H7 (cell line): ENCODE results near the gene UBA6. TPM values are rescaled to one million over a fixed set of nuclear protein-coding genes. Genes with fewer than 3 reads are reported as not detected.
"Not testable (repeated sequence)": the region's sequence is repeated elsewhere in the genome, so short reads cannot be mapped to it uniquely, and the experiment has no call there.

Source experiments
- DNase-seq: peaks from one replicate; pipeline ENCODE4 v3.0.0; 2012
- H3K27me3 ChIP-seq: 2 replicates; pipeline ENCODE4 v1.6.0; 2011; ENCODE audit warnings: mild to moderate bottlenecking, low read length; ENCODE audit not compliant: control insufficient read depth, insufficient read depth
- H3K36me3 ChIP-seq: replicated peaks from 2 replicates; pipeline ENCODE4 v1.5.1; 2011; ENCODE audit warnings: low read length; ENCODE audit not compliant: control insufficient read depth, insufficient read depth
- H3K4me3 ChIP-seq: 2 replicates; pipeline ENCODE4 v1.5.1; 2011; ENCODE audit warnings: low read depth, mild to moderate bottlenecking, control low read depth, low read length, moderate library complexity; ENCODE audit not compliant: insufficient read depth
- total RNA-seq: library from RNA; depleted of rRNA; stranded (reverse); fragments of >200 nt; shearing (Covaris generic); gene quantifications from 2 replicates; pipeline ENCODE4 v1.2.3, GENCODE V29; 2014

Gene UBA6
- total RNA-seq, 1 experiment from 2014 or later, result 37.6 TPM

DNA sequence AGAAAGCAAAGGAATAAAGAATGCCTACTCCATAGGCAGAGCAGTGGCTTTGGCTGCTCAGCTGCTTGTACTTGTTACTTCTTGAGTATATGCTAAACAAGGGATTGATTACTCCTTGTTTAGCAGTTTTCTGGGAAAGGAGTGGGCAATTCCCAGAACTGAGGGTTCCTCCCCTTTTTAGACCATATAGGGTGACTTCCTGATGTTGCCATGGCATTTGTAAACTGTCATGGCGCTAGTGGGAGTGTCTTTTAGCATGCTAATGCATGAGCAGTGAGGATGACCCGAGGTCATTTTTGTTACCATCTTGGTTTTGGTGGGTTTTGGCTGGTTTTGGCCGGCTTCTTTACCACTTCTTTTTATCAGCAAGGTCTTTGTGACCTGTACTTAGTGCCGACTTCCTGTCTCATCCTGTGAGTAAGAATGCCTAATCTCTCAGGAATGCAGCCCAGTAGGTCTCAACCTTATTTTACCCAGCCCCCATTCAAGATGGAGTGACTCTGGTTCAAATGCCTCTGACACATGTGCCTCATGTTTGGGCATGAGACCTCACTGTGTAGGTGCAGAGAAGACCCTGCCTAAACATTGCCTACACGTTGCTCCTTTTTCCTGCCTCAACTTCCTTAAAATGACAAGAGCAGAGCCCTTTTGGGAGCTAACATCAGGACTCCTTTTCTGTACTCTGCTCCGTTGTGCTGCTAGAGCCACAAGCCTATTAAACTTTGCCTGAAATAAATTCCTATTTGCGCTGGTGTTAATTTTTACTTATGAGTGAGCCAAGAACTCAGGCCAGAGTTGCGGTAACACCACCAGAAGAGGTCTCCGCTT is 21.0 kb upstream of the UBA6 start:
- Histone ChIP-seq H3K27me3 (no peaks in the 10 kb centered on the region), H3K4me3 (no peak overlapping the region), H3K36me3 (no peaks in the 10 kb centered on the region)
- DNase-seq, result no peak

DNA sequence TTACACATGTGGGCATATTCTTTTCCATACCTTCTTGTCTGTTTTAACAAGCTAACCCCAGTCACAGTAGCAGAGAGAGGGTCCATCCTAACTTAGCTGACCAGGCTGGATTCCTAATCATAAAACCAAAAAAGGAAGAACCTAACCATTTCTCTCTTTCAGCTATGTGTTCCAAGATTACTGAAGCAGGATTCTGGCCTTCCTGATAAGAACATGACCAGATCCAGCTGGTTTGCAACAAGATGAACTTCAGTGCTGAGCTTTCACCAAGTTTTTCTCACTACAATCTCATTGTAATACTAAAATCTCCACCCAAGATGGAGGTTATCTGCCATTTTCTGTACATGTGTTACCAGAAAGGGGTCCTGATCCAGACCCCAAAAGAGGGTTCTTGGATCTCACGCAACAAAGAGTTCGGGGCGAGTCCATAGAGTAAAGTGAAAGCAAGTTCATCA is 20.4 kb upstream of the UBA6 start:
- no peak for DNase-seq
- Histone ChIP-seq H3K36me3 (no peaks in the 10 kb centered on the region), H3K4me3 (no peak overlapping the region), H3K27me3 (no peaks in the 10 kb centered on the region)

DNA sequence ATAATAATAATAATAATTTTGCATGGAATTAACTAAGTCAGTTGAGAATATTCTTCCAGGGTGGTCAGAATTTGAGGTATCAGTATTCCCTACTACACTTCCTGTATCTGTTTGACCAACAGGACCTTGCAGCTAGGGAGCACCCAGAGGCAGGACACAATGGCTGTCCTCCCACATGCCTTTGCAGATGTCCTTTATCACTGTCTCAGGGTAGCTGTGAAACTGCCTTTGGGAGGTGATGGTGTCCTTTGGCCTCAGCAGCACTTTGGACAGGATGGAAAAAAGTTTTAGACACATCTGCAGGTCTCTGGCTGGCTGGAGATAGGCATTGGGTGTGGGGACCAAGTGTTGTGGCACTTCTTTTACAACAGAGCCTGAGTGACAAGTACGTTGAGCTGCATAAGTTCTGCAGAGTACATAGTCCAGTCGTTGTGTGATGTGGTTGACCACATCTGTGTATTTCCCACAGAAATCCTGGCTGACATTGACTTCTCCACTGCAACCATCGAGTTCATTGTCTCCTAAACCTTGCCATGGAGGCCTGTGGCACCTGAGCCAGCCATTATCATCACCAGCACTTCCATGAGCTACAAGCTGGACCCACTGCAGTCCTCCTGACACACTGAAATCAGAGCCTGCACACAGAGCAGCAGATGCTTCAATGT is 19.1 kb upstream of the UBA6 start:
- Histone ChIP-seq H3K4me3 (no peak overlapping the region), H3K27me3 (no peaks in the 10 kb centered on the region), H3K36me3 (no peaks in the 10 kb centered on the region)
- DNase-seq, result no peak

DNA sequence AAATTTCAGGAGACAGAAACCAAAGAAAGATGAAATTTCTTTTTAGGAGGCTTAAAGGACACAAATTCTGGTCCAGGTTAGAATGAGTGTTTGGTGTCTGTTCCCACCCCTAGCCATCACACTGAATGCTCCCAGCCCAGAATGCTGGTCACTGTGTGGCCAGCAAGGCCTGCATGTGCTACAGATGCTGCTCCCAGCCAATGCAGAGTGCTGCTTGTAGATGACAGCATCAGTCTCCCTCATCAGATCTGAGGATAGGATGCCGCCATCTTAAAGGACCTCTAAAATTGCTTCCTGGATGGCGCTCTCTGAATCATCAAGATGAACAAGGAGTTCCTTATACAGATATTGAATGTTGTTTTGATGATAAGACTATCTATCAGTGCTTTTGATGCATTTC is 17.9 kb upstream of the UBA6 start:
- H3K27me3 ChIP-seq, result no peaks in the 10 kb centered on the region
- no peaks in the 10 kb centered on the region for H3K36me3 ChIP-seq
- H3K4me3 ChIP-seq, result no peak overlapping the region
- no peak for DNase-seq

DNA sequence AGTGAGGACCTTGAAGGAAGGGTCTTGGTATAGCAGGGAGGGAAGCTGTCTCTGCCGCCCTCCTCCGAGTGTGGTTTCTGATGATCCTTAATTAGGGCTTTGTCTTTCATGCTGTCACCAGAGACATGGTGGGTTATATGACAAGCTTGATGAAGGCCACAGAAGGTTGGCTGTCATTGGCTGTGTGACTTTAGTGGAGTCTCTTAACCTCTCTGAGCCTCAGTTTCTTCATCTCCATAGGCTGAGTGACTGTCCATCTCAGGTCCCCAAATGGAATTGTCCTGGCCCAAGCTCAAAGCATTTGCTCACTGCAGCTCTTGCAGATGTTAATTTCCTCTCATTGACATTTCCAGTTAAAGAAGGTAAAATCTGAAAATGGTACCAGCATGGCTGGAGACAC is 16.6 kb upstream of the UBA6 start:
- no peak for DNase-seq
- no peaks in the 10 kb centered on the region for H3K27me3 ChIP-seq

DNA sequence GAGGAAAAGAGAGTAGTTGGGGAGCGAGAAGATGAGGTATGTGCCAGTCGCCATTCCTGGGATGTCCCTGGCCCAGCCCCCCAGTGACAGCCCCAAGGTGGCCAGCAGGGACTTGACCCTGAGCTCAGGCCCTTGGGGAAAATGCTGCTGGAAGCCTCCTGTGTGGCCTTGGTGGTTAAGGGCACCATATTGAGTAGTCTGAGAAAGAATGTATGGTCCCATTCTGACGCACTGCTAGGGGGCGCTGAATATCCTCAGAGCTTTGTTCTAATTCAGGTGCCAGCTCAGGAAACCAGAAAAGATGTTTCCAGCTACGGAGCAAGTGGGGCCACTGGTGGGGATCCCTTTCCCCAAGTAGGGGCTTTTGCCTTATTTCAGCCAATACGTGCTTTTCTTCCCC is 14.0 kb upstream of the UBA6 start:
- H3K36me3 ChIP-seq, result no peaks in the 10 kb centered on the region
- DNase-seq, result no peak

More for the DNA sequence above, 16.6 kb upstream of the UBA6 start:
- Histone ChIP-seq H3K36me3 (no peaks in the 10 kb centered on the region), H3K4me3 (no peak overlapping the region)

DNA sequence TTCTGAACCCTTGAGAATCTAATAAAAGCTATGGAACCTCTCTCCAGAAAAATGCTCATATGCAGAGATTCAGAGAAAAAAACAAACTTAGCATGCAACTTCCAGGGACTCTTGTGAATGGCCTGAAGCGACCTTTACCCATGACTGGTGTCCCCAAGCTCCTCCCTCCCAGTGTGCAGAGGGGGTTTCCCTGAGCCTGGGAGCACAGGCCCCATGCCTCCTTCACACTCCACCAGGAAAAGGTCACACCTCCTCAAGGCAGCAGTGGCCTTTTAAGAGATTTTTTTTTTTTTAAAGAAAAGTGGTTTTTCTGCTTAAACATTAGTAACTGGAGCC is 13.3 kb upstream of the UBA6 start:
- Histone ChIP-seq H3K4me3 (no peak overlapping the region), H3K27me3 (no peaks in the 10 kb centered on the region), H3K36me3 (no peaks in the 10 kb centered on the region)
- DNase-seq, result no peak

More for the DNA sequence above, 14.0 kb upstream of the UBA6 start:
- Histone ChIP-seq H3K27me3 (no peaks in the 10 kb centered on the region), H3K4me3 (no peak overlapping the region)

DNA sequence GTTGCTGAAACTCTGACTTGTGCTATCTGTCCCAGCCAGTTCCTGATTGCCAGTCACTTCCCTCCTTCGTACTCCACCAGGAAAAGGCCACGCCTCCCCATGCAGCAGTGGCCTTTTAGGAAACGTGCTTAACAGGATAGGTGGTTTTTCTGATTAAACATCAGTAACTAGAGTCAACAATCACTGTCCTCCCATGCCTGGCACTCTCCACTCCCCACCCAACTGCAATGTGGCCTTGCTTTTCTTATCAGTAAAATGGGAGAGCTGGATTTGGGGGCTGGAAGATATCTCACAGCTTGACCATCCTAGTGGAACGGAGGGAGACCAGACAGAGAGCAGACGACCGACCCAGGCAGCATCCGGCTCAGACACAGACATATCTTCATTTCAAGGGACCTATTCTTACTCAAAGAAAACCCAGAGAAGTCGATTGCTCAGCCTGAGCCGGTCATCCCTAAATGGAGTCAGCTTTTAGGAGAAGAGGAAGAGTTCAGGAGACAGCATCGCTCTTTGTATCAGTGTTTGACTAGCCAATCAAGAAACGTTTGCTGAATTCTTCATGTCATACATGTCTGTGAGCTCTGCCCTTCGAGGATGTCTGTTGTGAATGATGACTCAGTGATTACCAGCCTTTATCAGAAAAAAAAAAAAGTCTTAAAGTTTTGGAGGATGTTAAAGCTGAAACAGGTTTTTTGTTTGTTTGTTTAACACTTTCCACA is 12.7 kb upstream of the UBA6 start:
- no peak overlapping the region for H3K4me3 ChIP-seq
- DNase-seq, result no peak
- H3K27me3 ChIP-seq, result no peaks in the 10 kb centered on the region
- H3K36me3 ChIP-seq, result no peaks in the 10 kb centered on the region

DNA sequence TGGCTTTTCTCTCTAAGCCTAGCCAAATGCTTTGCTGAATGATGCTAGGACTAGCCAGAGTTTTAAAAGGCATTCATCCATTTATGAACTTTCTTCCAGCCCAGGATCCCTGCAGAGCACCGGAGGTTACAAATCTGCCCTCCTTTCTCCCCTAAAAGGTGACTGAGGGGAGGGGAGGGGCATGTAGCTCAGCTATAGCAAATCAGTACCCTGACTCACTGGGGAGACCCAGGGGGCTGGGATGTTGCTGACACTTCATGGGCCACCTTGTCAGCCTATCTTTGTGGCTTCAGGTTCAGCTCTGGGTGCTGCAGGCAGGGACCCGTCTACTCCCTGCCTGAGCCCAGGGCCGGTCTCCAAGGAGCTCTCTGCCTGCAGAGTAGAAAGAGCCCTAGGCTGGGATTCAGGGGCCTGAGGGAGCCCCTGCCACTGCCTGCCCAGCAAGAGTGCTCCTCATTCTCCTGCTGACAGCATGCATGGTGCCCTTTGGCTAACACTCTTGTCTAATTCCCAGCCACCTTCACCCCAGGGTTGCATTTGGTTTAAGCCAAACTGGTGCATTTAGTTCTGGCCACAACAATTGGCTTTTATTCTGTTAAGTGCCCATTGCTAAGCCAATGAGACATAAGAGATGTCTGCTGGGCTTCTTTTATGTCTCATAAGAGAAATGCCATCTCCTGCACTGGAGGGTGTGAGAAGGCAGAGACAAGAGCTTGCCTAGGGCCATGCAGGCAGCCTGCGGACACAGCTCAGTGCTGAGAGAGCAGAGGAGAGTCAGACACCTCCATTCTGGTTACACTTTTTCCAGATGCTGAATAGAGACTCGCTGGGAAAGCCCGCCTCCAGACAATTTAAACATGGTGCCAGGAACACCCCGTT is 11.9 kb upstream of the UBA6 start:
- Histone ChIP-seq H3K4me3 (no peak overlapping the region), H3K27me3 (no peaks in the 10 kb centered on the region), H3K36me3 (no peaks in the 10 kb centered on the region)
- DNase-seq, result no peak

DNA sequence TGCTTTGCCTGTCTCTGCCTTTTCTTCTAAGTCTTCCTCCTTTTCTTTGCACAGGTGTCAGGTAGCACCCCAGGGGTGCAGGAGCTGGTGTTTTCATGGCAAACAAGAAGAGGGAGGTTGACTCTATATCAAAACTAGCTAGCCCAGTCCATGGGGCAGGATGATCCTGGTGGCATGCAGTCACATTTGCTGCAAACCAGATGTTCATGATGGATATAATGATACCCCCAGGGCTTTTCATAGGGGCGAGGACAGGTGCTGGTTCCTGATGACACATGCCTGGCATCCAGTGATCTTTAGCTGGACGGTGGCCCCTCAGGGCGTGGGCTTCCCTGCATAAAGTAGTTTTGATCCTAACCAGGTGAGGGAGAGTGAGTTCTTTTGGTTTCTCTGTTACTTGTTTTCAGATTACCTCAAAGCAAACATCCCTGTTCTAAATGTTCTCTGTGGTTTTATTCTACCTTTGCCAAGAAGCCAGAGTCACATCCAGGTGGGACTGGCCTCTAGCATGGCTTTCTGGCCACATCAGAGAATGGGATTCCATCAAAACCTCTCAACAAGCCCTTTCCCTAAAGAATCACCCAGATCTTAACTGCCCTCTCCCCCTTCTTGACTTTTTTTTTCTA is 11.2 kb upstream of the UBA6 start:
- H3K27me3 ChIP-seq, result no peaks in the 10 kb centered on the region
- no peak overlapping the region for H3K4me3 ChIP-seq
- DNase-seq, result no peak
- H3K36me3 ChIP-seq, result no peaks in the 10 kb centered on the region

DNA sequence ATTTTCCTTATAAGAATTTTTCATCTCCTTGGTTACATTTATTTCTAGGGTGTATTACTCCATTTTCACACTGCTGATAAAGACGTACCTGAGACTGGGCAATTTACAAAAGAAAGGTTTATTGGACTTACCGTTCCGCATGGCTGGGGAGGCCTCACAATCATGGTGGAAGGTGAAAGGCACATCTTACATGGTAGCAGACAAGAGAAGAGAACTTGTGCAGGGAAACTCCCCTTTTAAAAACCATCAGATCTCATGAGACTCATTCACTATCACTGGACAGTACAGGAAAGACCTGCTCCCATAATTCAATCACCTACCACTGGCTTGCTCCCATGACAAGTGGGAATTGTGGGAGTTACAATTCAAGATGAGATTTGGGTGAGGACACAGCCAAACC is 5.7 kb upstream of the UBA6 start:
- not testable (repeated sequence) for H3K4me3 ChIP-seq, H3K27me3 ChIP-seq, H3K36me3 ChIP-seq, DNase-seq

DNA sequence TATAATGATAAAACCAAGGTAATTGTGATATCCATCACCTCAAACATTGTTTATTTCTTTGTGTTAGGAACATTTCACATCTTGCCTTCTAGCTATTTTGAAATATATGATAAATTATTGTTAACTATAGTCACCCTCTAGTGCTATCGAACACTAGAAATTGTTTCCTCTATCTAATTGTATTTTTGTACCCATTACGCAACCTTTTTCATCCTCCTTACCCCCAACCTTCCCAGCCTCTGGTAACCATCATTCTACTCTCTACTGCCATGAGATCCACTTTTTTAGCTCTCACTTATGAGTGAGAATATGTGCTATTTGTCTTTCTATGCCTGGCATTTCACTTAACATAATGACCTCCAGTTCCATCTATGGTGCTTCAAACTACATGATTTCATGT is 3.9 kb upstream of the UBA6 start:
- no peak for DNase-seq
- H3K36me3 ChIP-seq, result no peaks in the 10 kb centered on the region
- H3K27me3 ChIP-seq, result no peaks in the 10 kb centered on the region
- H3K4me3 ChIP-seq, result no peak overlapping the region

DNA sequence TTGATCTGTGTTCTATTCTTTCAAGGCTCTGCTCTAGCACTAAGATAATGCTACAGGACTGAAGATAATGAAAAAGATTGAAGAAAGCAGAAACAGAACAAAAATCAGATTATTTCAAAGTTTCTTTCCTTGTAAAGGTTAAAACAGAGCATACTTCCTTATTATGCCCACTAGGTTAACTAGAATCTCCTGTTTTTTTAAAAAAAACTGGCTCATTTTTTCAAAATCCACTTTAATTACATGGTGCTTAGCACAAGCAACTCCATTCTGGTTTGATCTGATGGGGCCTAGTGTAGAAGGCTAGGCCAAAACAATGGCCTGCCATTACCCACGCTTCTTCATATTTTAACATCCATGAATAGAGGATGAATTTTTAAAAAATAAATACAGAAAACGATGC is 1.2 kb upstream of the UBA6 start:
- DNase-seq, result no peak
- no peak overlapping the region for H3K4me3 ChIP-seq
- no peaks in the 10 kb centered on the region for H3K27me3 ChIP-seq
- H3K36me3 ChIP-seq, result no peaks in the 10 kb centered on the region

DNA sequence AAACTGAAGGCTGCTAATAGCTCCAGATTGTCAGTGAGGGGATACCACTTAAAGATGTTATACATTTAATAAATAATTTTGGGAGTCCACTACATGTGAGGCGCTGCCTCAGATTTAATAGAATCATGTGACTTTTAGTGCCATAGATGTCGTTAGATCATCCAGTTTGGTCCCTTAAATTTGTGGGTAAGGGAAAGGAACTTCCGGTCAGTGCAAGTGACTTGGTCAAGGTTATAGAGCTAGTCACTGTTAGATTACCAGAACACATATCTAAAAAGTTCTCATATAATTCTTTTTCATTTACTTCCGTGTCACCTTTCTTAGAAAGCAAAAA is 529 bp upstream of the UBA6 start:
- no peak for DNase-seq
- H3K27me3 ChIP-seq, result no peaks in the 10 kb centered on the region
- H3K4me3 ChIP-seq, result peak overlapping the region; percentile 54
- H3K36me3 ChIP-seq, result no peaks in the 10 kb centered on the region
